Stimulated activated naive B cell treated with anti-CD40 and anti-IgM and Interleukin-4, amounts not matched to agents 10 μg/mL and 1 μg/mL and 100 μg/mL, for 72 hours (primary cell): ENCODE results near the gene PLAGL2.

Source experiments
- ATAC-seq, 2 donors: fragments of 150-1000 bp; cut with Tn5 transposase; replicated peaks; 2 replicates each; pipeline ENCODE4 v1.10.0; 2021; ENCODE audit warnings: moderate library complexity in 1 of 2
- DNase-seq: peaks from one replicate; pipeline ENCODE4 v3.0.0; 2021
- H3K27ac Mint-ChIP-seq: one replicate; pipeline ENCODE4 v1.8.0; 2022; ENCODE audit warnings: mild to moderate bottlenecking, mixed read lengths
- H3K27me3 Mint-ChIP-seq, 2 donors: one replicate each; pipeline ENCODE4 v1.8.0; 2022; ENCODE audit warnings: mixed read lengths in 2 of 2
- H3K36me3 Mint-ChIP-seq, 2 donors: one replicate each; pipeline ENCODE4 v1.8.0; 2022; ENCODE audit warnings: mixed read lengths in 2 of 2, mild to moderate bottlenecking in 1 of 2
- H3K4me1 Mint-ChIP-seq, 2 donors: one replicate each; pipeline ENCODE4 v1.8.0; 2022; ENCODE audit warnings: mixed read lengths in 2 of 2, mild to moderate bottlenecking in 1 of 2
- H3K4me3 Mint-ChIP-seq, 2 donors: one replicate each; pipeline ENCODE4 v1.8.0; 2022; ENCODE audit warnings: mild to moderate bottlenecking in 2 of 2, mixed read lengths in 2 of 2, moderate library complexity in 1 of 2
- H3K9me3 Mint-ChIP-seq, 2 donors: one replicate each; pipeline ENCODE4 v1.8.0; 2022; ENCODE audit warnings: mixed read lengths in 2 of 2, mild to moderate bottlenecking in 1 of 2

The PLAGL2 gene

GRCh38 chr20:32164984-32165735, 42.4 kb downstream of the PLAGL2 start:
- H3K9me3 Mint-ChIP-seq: no peaks in the 10 kb centered on the region
- no peaks in the 10 kb centered on the region for H3K4me1 Mint-ChIP-seq
- no peak overlapping the region for H3K4me3 Mint-ChIP-seq
- no peaks in the 10 kb centered on the region for H3K27me3 Mint-ChIP-seq
- H3K27ac Mint-ChIP-seq: no peak overlapping the region
- peaks cover 46 to 62% of the 10 kb centered on the region in 2 donors for H3K36me3 Mint-ChIP-seq
- ATAC-seq: no peak
- no peak for DNase-seq

- H3K36me3 Mint-ChIP-seq: peaks cover 50 to 67% of the 10 kb centered on the region in 2 donors
These were observed 43.6 kb downstream of the PLAGL2 start for GRCh38 chr20:32163951-32164350.

GRCh38 chr20:32162351-32162750, 45.2 kb downstream of the PLAGL2 start:
- DNase-seq (no peak), ATAC-seq (no peak)
- H3K4me1 Mint-ChIP-seq: no peaks in the 10 kb centered on the region
- no peak overlapping the region for H3K4me3 Mint-ChIP-seq
- no peaks in the 10 kb centered on the region for H3K9me3 Mint-ChIP-seq
- H3K36me3 Mint-ChIP-seq: peaks cover 60 to 75% of the 10 kb centered on the region in 2 donors
- no peak overlapping the region for H3K27ac Mint-ChIP-seq
- H3K27me3 Mint-ChIP-seq: no peaks in the 10 kb centered on the region

More at GRCh38 chr20:32163951-32164350, 43.6 kb downstream of the PLAGL2 start:
- Mint-ChIP-seq H3K27me3 (no peaks in the 10 kb centered on the region), H3K4me3 (no peak overlapping the region), H3K4me1 (no peaks in the 10 kb centered on the region), H3K9me3 (no peaks in the 10 kb centered on the region), H3K27ac (no peak overlapping the region)
- DNase-seq (no peak), ATAC-seq (no peak)

GRCh38 chr20:32160341-32160740, 47.2 kb downstream of the PLAGL2 start:
- no peaks in the 10 kb centered on the region for H3K27me3 Mint-ChIP-seq
- peak overlapping the region; percentile 31 for H3K27ac Mint-ChIP-seq
- DNase-seq (no peak), ATAC-seq (no peak)
- H3K9me3 Mint-ChIP-seq: no peaks in the 10 kb centered on the region
- no peak overlapping the region for H3K4me3 Mint-ChIP-seq
- peaks cover 47 to 63% of the 10 kb centered on the region in 2 donors for H3K36me3 Mint-ChIP-seq
- peaks cover 2 to 6% of the 10 kb centered on the region in 2 donors for H3K4me1 Mint-ChIP-seq

GRCh38 chr20:32159766-32160221, 47.7 kb downstream of the PLAGL2 start:
- Mint-ChIP-seq H3K36me3 (peaks cover 43 to 63% of the 10 kb centered on the region in 2 donors), H3K4me1 (peaks cover 7 to 11% of the 10 kb centered on the region in 2 donors), H3K9me3 (no peaks in the 10 kb centered on the region), H3K4me3 (no peak overlapping the region), H3K27me3 (no peaks in the 10 kb centered on the region), H3K27ac (no peak overlapping the region)
- ATAC-seq (no peak), DNase-seq (no peak)

GRCh38 chr20:32158943-32159660, 48.4 kb downstream of the PLAGL2 start:
- no peak overlapping the region for H3K4me3 Mint-ChIP-seq
- H3K4me1 Mint-ChIP-seq: peaks cover 10 to 15% of the 10 kb centered on the region in 2 donors
- H3K9me3 Mint-ChIP-seq: no peaks in the 10 kb centered on the region
- ATAC-seq: no peak
- no peak overlapping the region for H3K27ac Mint-ChIP-seq
- H3K36me3 Mint-ChIP-seq: peaks cover 41 to 61% of the 10 kb centered on the region in 2 donors
- DNase-seq: no peak
- H3K27me3 Mint-ChIP-seq: no peaks in the 10 kb centered on the region

GRCh38 chr20:32158351-32158750, 49.2 kb downstream of the PLAGL2 start:
- H3K4me1 Mint-ChIP-seq: peaks cover 10 to 15% of the 10 kb centered on the region in 2 donors
- ATAC-seq: no peak
- H3K9me3 Mint-ChIP-seq: no peaks in the 10 kb centered on the region
- no peak overlapping the region for H3K4me3 Mint-ChIP-seq
- DNase-seq: no peak
- no peak overlapping the region for H3K27ac Mint-ChIP-seq
- H3K27me3 Mint-ChIP-seq: no peaks in the 10 kb centered on the region
- H3K36me3 Mint-ChIP-seq: peaks cover 38 to 61% of the 10 kb centered on the region in 2 donors

GRCh38 chr20:32157611-32158010, 49.9 kb downstream of the PLAGL2 start:
- ATAC-seq: no peak
- no peak overlapping the region for H3K27ac Mint-ChIP-seq
- peaks cover 43 to 67% of the 10 kb centered on the region in 2 donors for H3K36me3 Mint-ChIP-seq

GRCh38 chr20:32155017-32155981, 52.2 kb downstream of the PLAGL2 start:
- peaks cover 10 to 15% of the 10 kb centered on the region in 2 donors for H3K4me1 Mint-ChIP-seq
- peak; percentile 17 for DNase-seq
- peak; percentile 75 to 78 for ATAC-seq

More at GRCh38 chr20:32157611-32158010, 49.9 kb downstream of the PLAGL2 start:
- H3K4me3 Mint-ChIP-seq: no peak overlapping the region
- H3K9me3 Mint-ChIP-seq: no peaks in the 10 kb centered on the region
- H3K4me1 Mint-ChIP-seq: peaks cover 10 to 15% of the 10 kb centered on the region in 2 donors
- no peak for DNase-seq
- H3K27me3 Mint-ChIP-seq: no peaks in the 10 kb centered on the region

GRCh38 chr20:32153771-32154170, 53.8 kb downstream of the PLAGL2 start:
- ATAC-seq: no peak
- peaks cover 10 to 15% of the 10 kb centered on the region in 2 donors for H3K4me1 Mint-ChIP-seq
- H3K36me3 Mint-ChIP-seq: peaks cover 44 to 67% of the 10 kb centered on the region in 2 donors

More at GRCh38 chr20:32155017-32155981, 52.2 kb downstream of the PLAGL2 start:
- H3K27ac Mint-ChIP-seq: peak overlapping the region; percentile 92
- H3K27me3 Mint-ChIP-seq: no peaks in the 10 kb centered on the region
- H3K36me3 Mint-ChIP-seq: peaks cover 45 to 66% of the 10 kb centered on the region in 2 donors
- no peaks in the 10 kb centered on the region for H3K9me3 Mint-ChIP-seq
- H3K4me3 Mint-ChIP-seq: peak overlapping the region; percentile 4 to 50

GRCh38 chr20:32153156-32153665, 54.3 kb downstream of the PLAGL2 start:
- Mint-ChIP-seq H3K27ac (no peak overlapping the region), H3K36me3 (peaks cover 40 to 63% of the 10 kb centered on the region in 2 donors), H3K4me1 (peaks cover 10 to 15% of the 10 kb centered on the region in 2 donors), H3K4me3 (no peak overlapping the region), H3K9me3 (no peaks in the 10 kb centered on the region), H3K27me3 (no peaks in the 10 kb centered on the region)
- ATAC-seq (no peak), DNase-seq (no peak)

More at GRCh38 chr20:32153771-32154170, 53.8 kb downstream of the PLAGL2 start:
- Mint-ChIP-seq H3K27ac (peak overlapping the region; percentile 62), H3K4me3 (no peak overlapping the region), H3K9me3 (no peaks in the 10 kb centered on the region), H3K27me3 (no peaks in the 10 kb centered on the region)
- DNase-seq: no peak

GRCh38 chr20:32152421-32153155, 55.0 kb downstream of the PLAGL2 start:
- Mint-ChIP-seq H3K27ac (peak overlapping the region; percentile 38), H3K36me3 (peaks cover 34 to 56% of the 10 kb centered on the region in 2 donors), H3K27me3 (no peaks in the 10 kb centered on the region), H3K4me3 (no peak overlapping the region), H3K9me3 (no peaks in the 10 kb centered on the region), H3K4me1 (peaks cover 10 to 15% of the 10 kb centered on the region in 2 donors)
- no peak for DNase-seq
- ATAC-seq: no peak

- Mint-ChIP-seq H3K9me3 (no peaks in the 10 kb centered on the region), H3K27me3 (no peaks in the 10 kb centered on the region), H3K4me1 (peaks cover 8 to 10% of the 10 kb centered on the region in 2 donors), H3K27ac (peak overlapping the region; percentile 72), H3K36me3 (peaks cover 43 to 66% of the 10 kb centered on the region in 2 donors), H3K4me3 (no peak overlapping the region)
- DNase-seq (no peak), ATAC-seq (no peak)
These were observed 57.2 kb downstream of the PLAGL2 start for GRCh38 chr20:32150291-32150848.
